ENCODE measurements around the gene ARTN. TPM values are rescaled to one million over a fixed set of nuclear protein-coding genes. Genes with fewer than 3 reads are reported as not detected.

ARTN gene
- total and polyA plus RNA-seq, 9 of the 15 experiments (the other 6 are each of a cell fraction or from before 2014, with no cell fraction given), result 0.06 to 0.38 TPM; not detected in 7

DNA sequence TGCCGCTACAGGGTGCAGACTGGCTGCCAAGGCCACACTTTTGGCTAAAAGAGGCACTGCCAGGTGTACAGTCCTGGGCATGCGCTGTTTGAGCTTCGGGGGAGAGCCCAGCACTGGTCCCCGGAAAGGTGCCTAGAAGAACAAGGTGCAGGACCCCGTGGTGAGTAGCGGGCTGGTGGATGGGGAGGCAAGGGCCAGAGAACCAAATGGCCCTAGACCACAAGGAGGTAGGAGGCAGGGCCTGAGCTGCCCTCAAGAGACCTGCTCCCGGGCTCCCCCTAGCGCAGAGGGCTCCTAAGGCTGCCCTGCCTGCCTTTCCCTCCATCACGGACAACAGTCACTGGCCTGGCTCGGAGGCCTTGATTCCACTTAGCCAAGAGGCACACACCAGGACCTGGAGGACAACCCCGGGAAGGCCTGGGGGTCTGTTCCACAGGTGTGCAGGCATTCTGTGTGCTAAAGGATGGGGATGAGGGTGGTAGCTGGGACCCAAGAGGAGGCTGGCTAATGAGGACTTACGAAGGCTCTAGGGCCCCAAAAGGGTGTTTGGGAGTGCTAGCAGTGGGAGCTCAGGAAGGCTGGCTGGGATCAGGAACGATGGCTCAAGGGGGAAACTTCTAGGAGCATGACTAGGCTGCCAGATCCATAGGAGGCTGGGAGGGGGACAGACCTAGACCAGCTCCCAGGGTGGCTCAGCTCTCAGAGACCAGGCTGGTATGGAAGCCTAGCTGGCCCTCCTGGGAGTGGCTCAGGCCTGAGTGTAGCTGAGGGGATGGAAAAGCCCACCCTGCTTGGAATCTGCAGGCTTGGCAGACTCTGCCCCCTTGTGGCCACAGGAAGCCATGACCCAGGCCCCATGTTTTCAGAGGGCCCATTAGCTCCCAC lies 742 bp downstream of the ARTN start (continued):
- TF ChIP-seq, protein P1, sequence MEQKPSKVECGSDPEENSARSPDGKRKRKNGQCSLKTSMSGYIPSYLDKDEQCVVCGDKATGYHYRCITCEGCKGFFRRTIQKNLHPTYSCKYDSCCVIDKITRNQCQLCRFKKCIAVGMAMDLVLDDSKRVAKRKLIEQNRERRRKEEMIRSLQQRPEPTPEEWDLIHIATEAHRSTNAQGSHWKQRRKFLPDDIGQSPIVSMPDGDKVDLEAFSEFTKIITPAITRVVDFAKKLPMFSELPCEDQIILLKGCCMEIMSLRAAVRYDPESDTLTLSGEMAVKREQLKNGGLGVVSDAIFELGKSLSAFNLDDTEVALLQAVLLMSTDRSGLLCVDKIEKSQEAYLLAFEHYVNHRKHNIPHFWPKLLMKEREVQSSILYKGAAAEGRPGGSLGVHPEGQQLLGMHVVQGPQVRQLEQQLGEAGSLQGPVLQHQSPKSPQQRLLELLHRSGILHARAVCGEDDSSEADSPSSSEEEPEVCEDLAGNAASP (IDR thresholded peaks at IDR 0.05), result no peak
- TF ChIP-seq RB1 (IDR thresholded peaks at IDR 0.05; ENCODE audit: low read depth), result peak; percentile 49
- no peak for TF ChIP-seq CHD2 (IDR thresholded peaks at IDR 0.05; ENCODE audit: low read depth, low read length)
- TF ChIP-seq ZNF134 (CRISPR knock-in tag; conservative IDR thresholded peaks at IDR 0.05), result no peak
- TF ChIP-seq NR4A1 (CRISPR knock-in tag; IDR thresholded peaks at IDR 0.05), result no peak
- no peak for TF ChIP-seq NR4A1 (tag; IDR thresholded peaks at IDR 0.05)
- no peak for TF ChIP-seq SMARCA4 (IDR thresholded peaks at IDR 0.05)
- no peak for TF ChIP-seq ZNF584 (CRISPR knock-in tag; IDR thresholded peaks at IDR 0.05; ENCODE audit: low read depth)
- no peak for TF ChIP-seq KAT2B (IDR thresholded peaks at IDR 0.05; ENCODE audit: low read depth, low read length)
- peak; percentile 75 for TF ChIP-seq KLF16 (IDR thresholded peaks at IDR 0.05)
- no peak for TF ChIP-seq KLF1 (tag; IDR thresholded peaks at IDR 0.05)
- TF ChIP-seq, protein P2, sequence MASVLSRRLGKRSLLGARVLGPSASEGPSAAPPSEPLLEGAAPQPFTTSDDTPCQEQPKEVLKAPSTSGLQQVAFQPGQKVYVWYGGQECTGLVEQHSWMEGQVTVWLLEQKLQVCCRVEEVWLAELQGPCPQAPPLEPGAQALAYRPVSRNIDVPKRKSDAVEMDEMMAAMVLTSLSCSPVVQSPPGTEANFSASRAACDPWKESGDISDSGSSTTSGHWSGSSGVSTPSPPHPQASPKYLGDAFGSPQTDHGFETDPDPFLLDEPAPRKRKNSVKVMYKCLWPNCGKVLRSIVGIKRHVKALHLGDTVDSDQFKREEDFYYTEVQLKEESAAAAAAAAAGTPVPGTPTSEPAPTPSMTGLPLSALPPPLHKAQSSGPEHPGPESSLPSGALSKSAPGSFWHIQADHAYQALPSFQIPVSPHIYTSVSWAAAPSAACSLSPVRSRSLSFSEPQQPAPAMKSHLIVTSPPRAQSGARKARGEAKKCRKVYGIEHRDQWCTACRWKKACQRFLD (CRISPR knock-in tag; IDR thresholded peaks at IDR 0.05), result no peak
- no peak for TF ChIP-seq DNMT1 (IDR thresholded peaks at IDR 0.05)
- TF ChIP-seq PCBP2 (IDR thresholded peaks at IDR 0.05; ENCODE audit: low read depth, low read length, poor library complexity, severe bottlenecking), result no peak
- no peak for TF ChIP-seq HNRNPH1 (optimal IDR thresholded peaks at IDR 0.05; ENCODE audit: low read depth, low read length)
- TF ChIP-seq, protein P3, sequence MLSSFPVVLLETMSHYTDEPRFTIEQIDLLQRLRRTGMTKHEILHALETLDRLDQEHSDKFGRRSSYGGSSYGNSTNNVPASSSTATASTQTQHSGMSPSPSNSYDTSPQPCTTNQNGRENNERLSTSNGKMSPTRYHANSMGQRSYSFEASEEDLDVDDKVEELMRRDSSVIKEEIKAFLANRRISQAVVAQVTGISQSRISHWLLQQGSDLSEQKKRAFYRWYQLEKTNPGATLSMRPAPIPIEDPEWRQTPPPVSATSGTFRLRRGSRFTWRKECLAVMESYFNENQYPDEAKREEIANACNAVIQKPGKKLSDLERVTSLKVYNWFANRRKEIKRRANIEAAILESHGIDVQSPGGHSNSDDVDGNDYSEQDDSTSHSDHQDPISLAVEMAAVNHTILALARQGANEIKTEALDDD (IDR thresholded peaks at IDR 0.05), result no peak
- TF ChIP-seq CC2D1A (IDR thresholded peaks at IDR 0.05), result peak; percentile 82
- TF ChIP-seq BRD4 (IDR thresholded peaks at IDR 0.05), result no peak
- TF ChIP-seq, protein P4, sequence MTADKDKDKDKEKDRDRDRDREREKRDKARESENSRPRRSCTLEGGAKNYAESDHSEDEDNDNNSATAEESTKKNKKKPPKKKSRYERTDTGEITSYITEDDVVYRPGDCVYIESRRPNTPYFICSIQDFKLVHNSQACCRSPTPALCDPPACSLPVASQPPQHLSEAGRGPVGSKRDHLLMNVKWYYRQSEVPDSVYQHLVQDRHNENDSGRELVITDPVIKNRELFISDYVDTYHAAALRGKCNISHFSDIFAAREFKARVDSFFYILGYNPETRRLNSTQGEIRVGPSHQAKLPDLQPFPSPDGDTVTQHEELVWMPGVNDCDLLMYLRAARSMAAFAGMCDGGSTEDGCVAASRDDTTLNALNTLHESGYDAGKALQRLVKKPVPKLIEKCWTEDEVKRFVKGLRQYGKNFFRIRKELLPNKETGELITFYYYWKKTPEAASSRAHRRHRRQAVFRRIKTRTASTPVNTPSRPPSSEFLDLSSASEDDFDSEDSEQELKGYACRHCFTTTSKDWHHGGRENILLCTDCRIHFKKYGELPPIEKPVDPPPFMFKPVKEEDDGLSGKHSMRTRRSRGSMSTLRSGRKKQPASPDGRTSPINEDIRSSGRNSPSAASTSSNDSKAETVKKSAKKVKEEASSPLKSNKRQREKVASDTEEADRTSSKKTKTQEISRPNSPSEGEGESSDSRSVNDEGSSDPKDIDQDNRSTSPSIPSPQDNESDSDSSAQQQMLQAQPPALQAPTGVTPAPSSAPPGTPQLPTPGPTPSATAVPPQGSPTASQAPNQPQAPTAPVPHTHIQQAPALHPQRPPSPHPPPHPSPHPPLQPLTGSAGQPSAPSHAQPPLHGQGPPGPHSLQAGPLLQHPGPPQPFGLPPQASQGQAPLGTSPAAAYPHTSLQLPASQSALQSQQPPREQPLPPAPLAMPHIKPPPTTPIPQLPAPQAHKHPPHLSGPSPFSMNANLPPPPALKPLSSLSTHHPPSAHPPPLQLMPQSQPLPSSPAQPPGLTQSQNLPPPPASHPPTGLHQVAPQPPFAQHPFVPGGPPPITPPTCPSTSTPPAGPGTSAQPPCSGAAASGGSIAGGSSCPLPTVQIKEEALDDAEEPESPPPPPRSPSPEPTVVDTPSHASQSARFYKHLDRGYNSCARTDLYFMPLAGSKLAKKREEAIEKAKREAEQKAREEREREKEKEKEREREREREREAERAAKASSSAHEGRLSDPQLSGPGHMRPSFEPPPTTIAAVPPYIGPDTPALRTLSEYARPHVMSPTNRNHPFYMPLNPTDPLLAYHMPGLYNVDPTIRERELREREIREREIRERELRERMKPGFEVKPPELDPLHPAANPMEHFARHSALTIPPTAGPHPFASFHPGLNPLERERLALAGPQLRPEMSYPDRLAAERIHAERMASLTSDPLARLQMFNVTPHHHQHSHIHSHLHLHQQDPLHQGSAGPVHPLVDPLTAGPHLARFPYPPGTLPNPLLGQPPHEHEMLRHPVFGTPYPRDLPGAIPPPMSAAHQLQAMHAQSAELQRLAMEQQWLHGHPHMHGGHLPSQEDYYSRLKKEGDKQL (CRISPR knock-in tag; IDR thresholded peaks at IDR 0.05; ENCODE audit: borderline replicate concordance), result no peak
- TF ChIP-seq IRF2 (CRISPR knock-in tag; IDR thresholded peaks at IDR 0.05), result no peak
- TF ChIP-seq RFX7 (CRISPR knock-in tag; IDR thresholded peaks at IDR 0.05), result no peak

All from K562 (cell line).